Right lobe of liver (tissue), 4 donors: Measurements from ENCODE around the gene MUC4.

Source experiments
- POLR2A ChIP-seq: fragments of 450-650 bp; IDR thresholded peaks from one replicate; pipeline ENCODE4 v1.6.1; 2017; ENCODE audit warnings: antibody characterized with exemption, mild to moderate bottlenecking
- TF ChIP-seq, protein P1 (sequence below), 4 donors: fragments of 200-600 bp in 3 of 4; fragments of 450-650 bp in 1 of 4; IDR thresholded peaks; one replicate each; pipeline versions ENCODE4 v1.5.1 to v1.8.0; 2016 to 2022; ENCODE audit warnings: antibody characterized with exemption in 4 of 4, mild to moderate bottlenecking in 2 of 4
- donor health status: DM: no; HTN: no; CAD: no.
- donor health status: DM: no; HTN: no; CAD: no.
- donor health status: DM: no; HTN: yes; CAD: no.

GRCh38 chr3:195821403-195822130, 9.8 kb upstream of the MUC4 start:
- TF ChIP-seq, protein P1, sequence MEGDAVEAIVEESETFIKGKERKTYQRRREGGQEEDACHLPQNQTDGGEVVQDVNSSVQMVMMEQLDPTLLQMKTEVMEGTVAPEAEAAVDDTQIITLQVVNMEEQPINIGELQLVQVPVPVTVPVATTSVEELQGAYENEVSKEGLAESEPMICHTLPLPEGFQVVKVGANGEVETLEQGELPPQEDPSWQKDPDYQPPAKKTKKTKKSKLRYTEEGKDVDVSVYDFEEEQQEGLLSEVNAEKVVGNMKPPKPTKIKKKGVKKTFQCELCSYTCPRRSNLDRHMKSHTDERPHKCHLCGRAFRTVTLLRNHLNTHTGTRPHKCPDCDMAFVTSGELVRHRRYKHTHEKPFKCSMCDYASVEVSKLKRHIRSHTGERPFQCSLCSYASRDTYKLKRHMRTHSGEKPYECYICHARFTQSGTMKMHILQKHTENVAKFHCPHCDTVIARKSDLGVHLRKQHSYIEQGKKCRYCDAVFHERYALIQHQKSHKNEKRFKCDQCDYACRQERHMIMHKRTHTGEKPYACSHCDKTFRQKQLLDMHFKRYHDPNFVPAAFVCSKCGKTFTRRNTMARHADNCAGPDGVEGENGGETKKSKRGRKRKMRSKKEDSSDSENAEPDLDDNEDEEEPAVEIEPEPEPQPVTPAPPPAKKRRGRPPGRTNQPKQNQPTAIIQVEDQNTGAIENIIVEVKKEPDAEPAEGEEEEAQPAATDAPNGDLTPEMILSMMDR (IDR thresholded peaks at IDR 0.05) = no peak
- no peak for TF ChIP-seq POLR2A
